Measurements from ENCODE around the gene GRXCR2.
"Not testable (repeated sequence)": the region's sequence is repeated elsewhere in the genome, so short reads cannot be mapped to it uniquely, and the experiment has no call there.

GRXCR2 gene

GRCh38 chr5:145872914-145873313, at the start of gene GRXCR2:
Gene GRXCR2, minus strand, starts transcription at chr5:145873014. Its CDS starts 46 bp downstream, at chr5:145872968.
- DNase-seq, result no peak

GRCh38 chr5:145922059-145922458, 49.2 kb upstream of the GRXCR2 start:
- no peak for DNase-seq

- no peak for DNase-seq
These were observed 48.4 kb upstream of the GRXCR2 start for GRCh38 chr5:145921211-145921610.

- DNase-seq, result no peak
These were observed 47.9 kb upstream of the GRXCR2 start for GRCh38 chr5:145920542-145921210.

- DNase-seq, result no peak
These were observed 46.6 kb upstream of the GRXCR2 start for GRCh38 chr5:145919413-145919812.

GRCh38 chr5:145918397-145918796, 45.6 kb upstream of the GRXCR2 start:
- no peak for DNase-seq

GRCh38 chr5:145917288-145917687, 44.5 kb upstream of the GRXCR2 start:
- no peak for DNase-seq

GRCh38 chr5:145915970-145916638, 43.3 kb upstream of the GRXCR2 start:
- no peak for DNase-seq

- no peak for DNase-seq
These were observed 40.9 kb upstream of the GRXCR2 start for GRCh38 chr5:145913701-145914100.

- no peak for DNase-seq
These were observed 39.8 kb upstream of the GRXCR2 start for GRCh38 chr5:145912594-145912993.

- no peak for DNase-seq
These were observed 39.2 kb upstream of the GRXCR2 start for GRCh38 chr5:145912019-145912418.

- no peak for DNase-seq
These were observed 38.4 kb upstream of the GRXCR2 start for GRCh38 chr5:145911164-145911563.

- DNase-seq, result no peak
These were observed 35.6 kb upstream of the GRXCR2 start for GRCh38 chr5:145908206-145908960.

GRCh38 chr5:145906401-145906800, 33.6 kb upstream of the GRXCR2 start:
- no peak for DNase-seq

GRCh38 chr5:145904743-145905142, 31.9 kb upstream of the GRXCR2 start:
- no peak for DNase-seq

- no peak for DNase-seq
These were observed 31.1 kb upstream of the GRXCR2 start for GRCh38 chr5:145903867-145904266.

- no peak for DNase-seq
These were observed 30.3 kb upstream of the GRXCR2 start for GRCh38 chr5:145903113-145903512.

- no peak for DNase-seq
These were observed 29.6 kb upstream of the GRXCR2 start for GRCh38 chr5:145902421-145902820.

- DNase-seq, result no peak
These were observed 25.4 kb upstream of the GRXCR2 start for GRCh38 chr5:145898171-145898570.

GRCh38 chr5:145891378-145891777, 18.6 kb upstream of the GRXCR2 start:
- DNase-seq, result not testable (repeated sequence)

GRCh38 chr5:145889611-145890010, 16.8 kb upstream of the GRXCR2 start:
- DNase-seq, result no peak

GRCh38 chr5:145887976-145888574, 15.3 kb upstream of the GRXCR2 start:
- no peak for DNase-seq

GRCh38 chr5:145887217-145887616, 14.4 kb upstream of the GRXCR2 start:
- DNase-seq, result no peak

- no peak for DNase-seq
These were observed 2.0 kb upstream of the GRXCR2 start for GRCh38 chr5:145874765-145875164.

Measured in activated CD4-positive, alpha-beta T cell treated with anti-CD3 and anti-CD28 coated beads for 48 hours (primary cell).